Neural cell (in vitro differentiated cells): ENCODE data around the gene SPECC1L. TPM values are rescaled to one million over a fixed set of nuclear protein-coding genes. Genes with fewer than 3 reads are reported as not detected.

Experiments used
- H2AFZ ChIP-seq: fragments of 200-600, 300-800 bp; sonication (generic), shearing (Covaris generic); 2 replicates; pipeline ENCODE4 v1.6.0; 2014; ENCODE audit warnings: low read depth, mild to moderate bottlenecking, antibody characterized with exemption, low read length, moderate library complexity
- H3F3A ChIP-seq: fragments of 200-600 bp; shearing (Covaris generic); 2 replicates; pipeline ENCODE4 v1.6.1; 2016; ENCODE audit warnings: mild to moderate bottlenecking, moderate library complexity, mixed read lengths, antibody characterized with exemption, low read length; ENCODE audit not compliant: insufficient read depth, poor library complexity, severe bottlenecking
- H3K27ac ChIP-seq: fragments of 200-600, 300-800 bp; sonication (generic), shearing (Covaris generic); 2 replicates; pipeline ENCODE4 v1.5.1; 2014; ENCODE audit warnings: mild to moderate bottlenecking, low read length, moderate library complexity
- H3K27me3 ChIP-seq: fragments of 300-800, 200-600 bp; sonication (generic), shearing (Covaris generic); 2 replicates; pipeline ENCODE4 v1.6.0; 2014; ENCODE audit warnings: mild to moderate bottlenecking, low read depth, low read length, moderate library complexity; ENCODE audit not compliant: insufficient read depth
- H3K36me3 ChIP-seq: fragments of 300-800, 200-600 bp; sonication (generic), shearing (Covaris generic); 2 replicates; pipeline ENCODE4 v1.5.1; 2014; ENCODE audit warnings: mild to moderate bottlenecking, antibody characterized with exemption, low read length, moderate library complexity; ENCODE audit not compliant: insufficient read depth
- H3K4me2 ChIP-seq: fragments of 300-800, 200-600 bp; sonication (generic), shearing (Covaris generic); 2 replicates; pipeline ENCODE4 v1.6.0; 2014; ENCODE audit warnings: mild to moderate bottlenecking, low read length
- H3K4me3 ChIP-seq: fragments of 300-800, 200-600 bp; sonication (generic), shearing (Covaris generic); 2 replicates; pipeline ENCODE4 v1.5.1; 2014; ENCODE audit warnings: mild to moderate bottlenecking, low read length, moderate library complexity
- H3K79me2 ChIP-seq: fragments of 200-600 bp; shearing (Covaris generic); replicated peaks from 2 replicates; pipeline ENCODE4 v1.6.0; 2014; ENCODE audit warnings: mild to moderate bottlenecking, low read length, moderate library complexity; ENCODE audit not compliant: insufficient read depth
- H3K9ac ChIP-seq: fragments of 300-800, 200-600 bp; sonication (generic), shearing (Covaris generic); 2 replicates; pipeline ENCODE4 v1.6.1; 2016; ENCODE audit warnings: mild to moderate bottlenecking, low read length, mixed read lengths
- H3K9me2 ChIP-seq: fragments of 200-600 bp; shearing (Covaris generic); 2 replicates; pipeline ENCODE4 v1.6.1; 2016; ENCODE audit warnings: mild to moderate bottlenecking, low read length, mixed read lengths; ENCODE audit not compliant: insufficient read depth
- H3K9me3 ChIP-seq: fragments of 200-600, 300-800 bp; sonication (generic), shearing (Covaris generic); 2 replicates; pipeline ENCODE4 v1.6.1; 2016; ENCODE audit warnings: mild to moderate bottlenecking, mixed run types, low read length, moderate library complexity, mixed read lengths
- H4K20me1 ChIP-seq: fragments of 200-600 bp; shearing (Covaris generic); 2 replicates; pipeline ENCODE4 v1.6.1; 2016; ENCODE audit warnings: mild to moderate bottlenecking, mixed run types; ENCODE audit not compliant: insufficient read depth
- CTCF ChIP-seq: fragments of 450-650 bp; IDR thresholded peaks from 2 replicates; pipeline ENCODE4 v1.5.1; 2014; ENCODE audit warnings: antibody characterized with exemption, mild to moderate bottlenecking, moderate library complexity; ENCODE audit not compliant: poor library complexity, severe bottlenecking
- EP300 ChIP-seq: fragments of 450-650 bp; conservative IDR thresholded peaks from 2 replicates; pipeline ENCODE4 v1.6.1; 2014; ENCODE audit warnings: antibody characterized with exemption, mild to moderate bottlenecking, moderate library complexity; ENCODE audit not compliant: poor library complexity, severe bottlenecking
- EZH2 ChIP-seq: fragments of 200-600, 300-800 bp; shearing (Covaris generic), sonication (generic); IDR thresholded peaks from 2 replicates; pipeline ENCODE4 v1.6.1; 2014; ENCODE audit warnings: antibody characterized with exemption, low read length, borderline replicate concordance, mild to moderate bottlenecking; ENCODE audit not compliant: insufficient read depth, poor library complexity, severe bottlenecking
- MXI1 ChIP-seq: fragments of 450-650 bp; conservative IDR thresholded peaks from 2 replicates; pipeline ENCODE4 v1.6.1; 2014; ENCODE audit warnings: antibody characterized with exemption, mild to moderate bottlenecking; ENCODE audit not compliant: poor library complexity, severe bottlenecking
- POLR2AphosphoS5 ChIP-seq: IDR thresholded peaks from 2 replicates; pipeline ENCODE4 v1.6.1; 2012
- RAD21 ChIP-seq: fragments of 450-650 bp; conservative IDR thresholded peaks from 2 replicates; pipeline ENCODE4 v1.6.1; 2014; ENCODE audit warnings: antibody characterized with exemption, mild to moderate bottlenecking, moderate library complexity
- REST ChIP-seq: IDR thresholded peaks from 2 replicates; pipeline ENCODE4 v1.6.1; 2012; ENCODE audit warnings: borderline replicate concordance
- SMC3 ChIP-seq: fragments of 450-650 bp; conservative IDR thresholded peaks from 2 replicates; pipeline ENCODE4 v1.6.1; 2014; ENCODE audit warnings: antibody characterized with exemption, mild to moderate bottlenecking, moderate library complexity; ENCODE audit not compliant: poor library complexity
- TAF1 ChIP-seq: IDR thresholded peaks from 2 replicates; pipeline ENCODE4 v1.6.1; 2012; ENCODE audit warnings: low read depth
- polyA plus RNA-seq: library from polyadenylated mRNA; depleted of rRNA; stranded (reverse); fragments of >200 nt; gene quantifications from 2 replicates; pipeline ENCODE4 v1.2.3, GENCODE V29; 2014

The SPECC1L gene
- polyA plus RNA-seq, 1 donor from 2014 or later = 27.1 TPM

- no peak overlapping the region for H3K4me3 ChIP-seq
- TF ChIP-seq POLR2AphosphoS5 (no peak), TAF1 (no peak)
- no peaks in the 10 kb centered on the region for H3K9me2 ChIP-seq
- peaks cover 12% of the 10 kb centered on the region for H3K36me3 ChIP-seq
- H2AFZ ChIP-seq = no peak overlapping the region
- no peak overlapping the region for H3K27ac ChIP-seq
- peaks cover 4% of the 10 kb centered on the region for H3K9me3 ChIP-seq
- H3K4me2 ChIP-seq = no peak overlapping the region
- H3K79me2 ChIP-seq = no peaks in the 10 kb centered on the region
- H4K20me1 ChIP-seq = no peaks in the 10 kb centered on the region
- H3K9ac ChIP-seq = no peak overlapping the region
- H3K27me3 ChIP-seq = no peaks in the 10 kb centered on the region
- no peaks in the 10 kb centered on the region for H3F3A ChIP-seq
Observed at GRCh38 chr22:24355574-24355973, 84.9 kb downstream of the SPECC1L start.

- H4K20me1 ChIP-seq = no peaks in the 10 kb centered on the region
- H3K4me2 ChIP-seq = no peak overlapping the region
- no peak for TF ChIP-seq MXI1
- no peak for TF ChIP-seq POLR2AphosphoS5
- no peak for TF ChIP-seq REST
- no peak for TF ChIP-seq TAF1
- TF ChIP-seq CTCF = no peak
- TF ChIP-seq EP300 = no peak
- no peak for TF ChIP-seq EZH2
- TF ChIP-seq RAD21 = no peak
- no peak for TF ChIP-seq SMC3
- peaks cover 4% of the 10 kb centered on the region for H3K9me3 ChIP-seq
- no peaks in the 10 kb centered on the region for H3K27me3 ChIP-seq
- no peak overlapping the region for H3K4me3 ChIP-seq
- H3K79me2 ChIP-seq = no peaks in the 10 kb centered on the region
- H3K36me3 ChIP-seq = peaks cover 12% of the 10 kb centered on the region
- H2AFZ ChIP-seq = no peak overlapping the region
- no peak overlapping the region for H3K9ac ChIP-seq
- no peaks in the 10 kb centered on the region for H3F3A ChIP-seq
- no peak overlapping the region for H3K27ac ChIP-seq
- H3K9me2 ChIP-seq = no peaks in the 10 kb centered on the region
Observed at GRCh38 chr22:24357547-24357946, 86.9 kb downstream of the SPECC1L start.
